GM12878 (cell line): Measurements from ENCODE around the gene TROAP.
"Not testable (repeated sequence)": the region's sequence is repeated elsewhere in the genome, so short reads cannot be mapped to it uniquely, and the experiment has no call there.

Source experiments
- JUND ChIP-seq: IDR thresholded peaks from 2 replicates; pipeline ENCODE4 v1.6.1; 2012; ENCODE audit warnings: low read depth, mild to moderate bottlenecking, low read length, improper control_type of control experiment, moderate library complexity
- MAX ChIP-seq: IDR thresholded peaks from 2 replicates; pipeline ENCODE4 v1.6.1; 2012; ENCODE audit warnings: low read depth, low read length, improper control_type of control experiment
- POLR2A ChIP-seq: IDR thresholded peaks from 2 replicates; pipeline ENCODE4 v1.6.1; 2011; ENCODE audit warnings: low read depth, mild to moderate bottlenecking, low read length
- RAD21 ChIP-seq: IDR thresholded peaks from 2 replicates; pipeline ENCODE4 v1.6.1; 2011; ENCODE audit warnings: mild to moderate bottlenecking, low read depth, low read length, moderate library complexity; ENCODE audit not compliant: insufficient read depth
- TAF1 ChIP-seq: IDR thresholded peaks from 2 replicates; pipeline ENCODE4 v1.6.1; 2011; ENCODE audit warnings: mild to moderate bottlenecking, low read depth, low read length, borderline replicate concordance

- TF ChIP-seq POLR2A, RAD21, MAX, JUND, TAF1: not testable (repeated sequence)
These were observed 5.9 kb upstream of the TROAP start for GRCh38 chr12:49317118-49317517.
